ENCODE results near the gene IL12A. TPM values are rescaled to one million over a fixed set of nuclear protein-coding genes. Genes with fewer than 3 reads are reported as not detected.

IL12A gene
- total and polyA plus RNA-seq, 8 donors: 0.25 to 35.9 (median 2.1) TPM; not detected in 4

DNA sequence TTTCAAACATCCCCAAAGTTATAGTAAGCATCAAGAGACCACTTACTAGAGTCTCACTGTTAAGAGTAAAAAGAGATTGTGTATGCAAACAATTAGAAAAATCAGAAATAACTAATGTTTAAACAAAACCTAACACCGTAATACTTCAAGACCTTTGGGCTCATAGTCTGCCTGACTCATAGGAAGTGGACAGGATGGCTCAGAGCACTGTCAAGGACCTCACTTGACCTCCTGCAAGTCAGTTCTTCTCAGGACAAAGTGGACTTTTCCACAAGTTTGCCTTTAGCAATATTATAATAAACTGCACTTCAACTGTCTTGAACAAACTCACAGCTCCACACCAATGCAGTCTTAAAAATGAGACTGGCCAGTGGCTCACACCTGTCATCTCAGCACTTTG is 34.8 kb downstream of the IL12A start:
- Histone ChIP-seq H3K36me3 (no peaks in the 10 kb centered on the region), H3K9me3 (no peaks in the 10 kb centered on the region), H3K27ac (no peak overlapping the region), H3K27me3 (no peaks in the 10 kb centered on the region), H3K4me1 (peaks cover 0 to 11% (median 0%) of the 10 kb centered on the region in 4 donors), H3K4me3 (no peak overlapping the region)
- DNase-seq: no peak
- 54 to 79% (median 55%) methylated on average over 1 of the region's 1 CpG for WGBS, 5 donors
- intact Hi-C loops (cut with DNase I; ENCODE audit: low total_unique reads): no loop called here
- TF ChIP-seq POLR2AphosphoS5 (IDR thresholded peaks at IDR 0.05) (no peak), EP300 (IDR thresholded peaks at IDR 0.05) (no peak), POLR2A (IDR thresholded peaks at IDR 0.05) (no peak)
- TF ChIP-seq, protein P1, sequence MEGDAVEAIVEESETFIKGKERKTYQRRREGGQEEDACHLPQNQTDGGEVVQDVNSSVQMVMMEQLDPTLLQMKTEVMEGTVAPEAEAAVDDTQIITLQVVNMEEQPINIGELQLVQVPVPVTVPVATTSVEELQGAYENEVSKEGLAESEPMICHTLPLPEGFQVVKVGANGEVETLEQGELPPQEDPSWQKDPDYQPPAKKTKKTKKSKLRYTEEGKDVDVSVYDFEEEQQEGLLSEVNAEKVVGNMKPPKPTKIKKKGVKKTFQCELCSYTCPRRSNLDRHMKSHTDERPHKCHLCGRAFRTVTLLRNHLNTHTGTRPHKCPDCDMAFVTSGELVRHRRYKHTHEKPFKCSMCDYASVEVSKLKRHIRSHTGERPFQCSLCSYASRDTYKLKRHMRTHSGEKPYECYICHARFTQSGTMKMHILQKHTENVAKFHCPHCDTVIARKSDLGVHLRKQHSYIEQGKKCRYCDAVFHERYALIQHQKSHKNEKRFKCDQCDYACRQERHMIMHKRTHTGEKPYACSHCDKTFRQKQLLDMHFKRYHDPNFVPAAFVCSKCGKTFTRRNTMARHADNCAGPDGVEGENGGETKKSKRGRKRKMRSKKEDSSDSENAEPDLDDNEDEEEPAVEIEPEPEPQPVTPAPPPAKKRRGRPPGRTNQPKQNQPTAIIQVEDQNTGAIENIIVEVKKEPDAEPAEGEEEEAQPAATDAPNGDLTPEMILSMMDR (IDR thresholded peaks at IDR 0.05): no peak

DNA sequence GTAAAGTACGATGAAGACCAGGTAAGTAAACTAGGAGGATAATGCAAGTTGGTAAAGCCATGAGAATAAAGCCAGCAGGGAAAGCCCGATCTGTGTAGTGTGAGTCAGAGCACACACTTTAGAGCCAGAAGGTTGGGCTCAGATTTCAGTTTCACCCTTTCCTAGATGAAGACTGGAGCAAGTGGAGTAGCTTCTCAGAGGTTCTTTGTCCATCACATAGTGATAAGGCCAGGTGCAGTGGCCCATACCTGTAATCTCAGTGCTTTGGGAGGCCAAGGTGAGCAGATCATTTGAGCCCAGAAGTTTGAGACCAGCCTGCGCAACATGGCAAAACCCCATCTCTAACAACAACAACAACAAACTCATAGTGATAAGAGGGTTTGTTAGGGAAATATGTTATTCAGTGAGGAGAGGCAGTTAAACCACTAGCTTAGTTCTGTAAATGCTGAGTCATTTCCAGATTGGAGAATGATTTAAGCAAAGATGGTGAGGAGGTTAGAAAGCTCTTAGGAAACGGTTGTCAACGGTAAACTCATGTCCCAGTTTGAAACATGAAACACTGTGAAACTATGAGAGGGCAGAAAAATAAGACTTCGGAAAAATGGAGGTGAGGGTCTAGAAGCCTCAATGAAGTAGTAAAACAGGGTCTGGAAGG is 39.0 kb downstream of the IL12A start:
- Histone ChIP-seq H3K27ac (no peak overlapping the region), H3K27me3 (no peaks in the 10 kb centered on the region), H3K4me1 (peaks cover 0 to 11% (median 0%) of the 10 kb centered on the region in 4 donors), H3K36me3 (no peaks in the 10 kb centered on the region), H3K9me3 (no peaks in the 10 kb centered on the region), H3K4me3 (no peak overlapping the region)
- TF ChIP-seq POLR2A (IDR thresholded peaks at IDR 0.05): no peak
- TF ChIP-seq, protein P1 (IDR thresholded peaks at IDR 0.05): no peak
- no peak for TF ChIP-seq EP300 (IDR thresholded peaks at IDR 0.05)
- no peak for TF ChIP-seq POLR2AphosphoS5 (IDR thresholded peaks at IDR 0.05)
- intact Hi-C loops (cut with DNase I; ENCODE audit: low total_unique reads): no loop called here
- WGBS, 5 donors: 46 to 75% (median 63%) methylated on average over 6 of the region's 6 CpGs
- no peak for DNase-seq

DNA sequence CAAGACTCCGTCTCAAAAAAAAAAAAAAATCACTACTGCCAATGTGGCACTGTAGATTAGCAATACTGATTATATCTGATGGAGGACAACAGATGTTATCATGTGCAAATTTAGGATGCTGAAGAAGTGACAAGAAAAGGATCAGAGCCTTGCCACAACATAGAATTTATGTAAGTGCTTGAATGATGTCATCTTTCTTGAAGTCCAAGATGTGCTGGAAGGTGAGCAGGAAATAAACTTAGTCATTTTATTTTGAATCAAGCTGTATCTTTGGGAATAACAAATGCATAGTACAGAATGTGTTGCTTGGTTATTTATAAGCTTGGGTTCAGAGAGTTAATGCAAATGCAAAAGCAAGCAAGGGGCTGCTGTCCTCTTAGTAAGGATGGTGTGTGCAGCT is 47.1 kb downstream of the IL12A start:
- WGBS, 5 donors: 80 to 100% (median 85%) methylated on average over 1 of the region's 1 CpG
- Histone ChIP-seq H3K36me3 (no peaks in the 10 kb centered on the region), H3K4me3 (no peak overlapping the region), H3K4me1 (peaks cover 6 to 9% (median 8%) of the 10 kb centered on the region in 4 donors), H3K27ac (no peak overlapping the region), H3K27me3 (peaks cover 0 to 38% (median 13%) of the 10 kb centered on the region in 3 donors), H3K9me3 (no peaks in the 10 kb centered on the region)
- TF ChIP-seq POLR2A (IDR thresholded peaks at IDR 0.05) (no peak), EP300 (IDR thresholded peaks at IDR 0.05) (no peak), POLR2AphosphoS5 (IDR thresholded peaks at IDR 0.05) (no peak)
- TF ChIP-seq, protein P1 (IDR thresholded peaks at IDR 0.05): no peak
- no peak for DNase-seq
- intact Hi-C loops (cut with DNase I; ENCODE audit: low total_unique reads): no loop called here

DNA sequence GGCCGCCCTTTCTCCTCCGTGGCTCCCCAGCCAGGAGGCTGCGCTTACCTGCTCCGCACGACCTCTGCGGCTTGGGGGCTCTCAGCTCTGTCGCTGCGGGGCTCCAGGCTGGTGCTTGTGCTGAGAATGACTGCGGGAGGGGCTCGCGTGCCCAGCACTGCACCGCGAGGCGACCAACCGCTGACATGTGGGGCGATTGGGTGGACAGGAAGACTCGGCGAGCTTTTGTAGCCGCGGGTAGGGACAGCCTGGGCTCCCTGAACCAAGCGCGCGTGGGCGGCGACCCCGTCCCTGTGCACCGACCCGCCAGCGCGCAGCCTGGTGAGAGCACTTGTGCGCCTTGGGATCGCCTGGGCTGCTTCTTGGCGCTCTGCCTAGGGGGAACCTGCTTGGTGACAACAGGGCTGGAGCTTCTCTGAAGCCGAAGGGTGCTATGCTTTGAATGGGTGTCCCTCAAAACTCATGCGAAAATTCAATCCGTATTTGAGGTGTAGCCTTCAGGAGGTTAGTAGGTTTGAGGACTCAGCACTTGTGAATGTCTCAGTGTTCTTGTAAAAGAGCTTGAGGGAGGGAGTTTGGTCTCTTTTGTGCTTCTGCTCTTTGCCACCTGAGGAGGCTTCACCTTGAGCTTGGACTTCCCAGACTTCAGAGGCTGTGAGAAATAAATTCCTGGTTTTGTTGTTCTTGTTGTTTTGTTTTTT is 50.4 kb downstream of the IL12A start:
- peak; percentile 65 to 69 for DNase-seq

More for the DNA sequence above, 50.4 kb downstream of the IL12A start:
- Histone ChIP-seq H3K4me1 (peaks cover 6 to 9% (median 8%) of the 10 kb centered on the region in 4 donors), H3K9me3 (peaks cover 0 to 13% (median 8%) of the 10 kb centered on the region in 4 donors), H3K27me3 (peaks cover 0 to 40% (median 13%) of the 10 kb centered on the region in 3 donors), H3K36me3 (no peaks in the 10 kb centered on the region), H3K27ac (no peak overlapping the region), H3K4me3 (peak overlapping the region; percentile 39 to 42 (median 41))
- WGBS, 5 donors: 2 to 4% (median 3%) methylated on average over 17 to 36 of the region's 36 CpGs
- intact Hi-C loops (cut with DNase I; ENCODE audit: low total_unique reads): no loop called here
- TF ChIP-seq POLR2AphosphoS5 (IDR thresholded peaks at IDR 0.05): no peak
- TF ChIP-seq POLR2A (IDR thresholded peaks at IDR 0.05): no peak
- TF ChIP-seq EP300 (IDR thresholded peaks at IDR 0.05): no peak
